ENCODE measurements around the gene ADAM12.

DNA sequence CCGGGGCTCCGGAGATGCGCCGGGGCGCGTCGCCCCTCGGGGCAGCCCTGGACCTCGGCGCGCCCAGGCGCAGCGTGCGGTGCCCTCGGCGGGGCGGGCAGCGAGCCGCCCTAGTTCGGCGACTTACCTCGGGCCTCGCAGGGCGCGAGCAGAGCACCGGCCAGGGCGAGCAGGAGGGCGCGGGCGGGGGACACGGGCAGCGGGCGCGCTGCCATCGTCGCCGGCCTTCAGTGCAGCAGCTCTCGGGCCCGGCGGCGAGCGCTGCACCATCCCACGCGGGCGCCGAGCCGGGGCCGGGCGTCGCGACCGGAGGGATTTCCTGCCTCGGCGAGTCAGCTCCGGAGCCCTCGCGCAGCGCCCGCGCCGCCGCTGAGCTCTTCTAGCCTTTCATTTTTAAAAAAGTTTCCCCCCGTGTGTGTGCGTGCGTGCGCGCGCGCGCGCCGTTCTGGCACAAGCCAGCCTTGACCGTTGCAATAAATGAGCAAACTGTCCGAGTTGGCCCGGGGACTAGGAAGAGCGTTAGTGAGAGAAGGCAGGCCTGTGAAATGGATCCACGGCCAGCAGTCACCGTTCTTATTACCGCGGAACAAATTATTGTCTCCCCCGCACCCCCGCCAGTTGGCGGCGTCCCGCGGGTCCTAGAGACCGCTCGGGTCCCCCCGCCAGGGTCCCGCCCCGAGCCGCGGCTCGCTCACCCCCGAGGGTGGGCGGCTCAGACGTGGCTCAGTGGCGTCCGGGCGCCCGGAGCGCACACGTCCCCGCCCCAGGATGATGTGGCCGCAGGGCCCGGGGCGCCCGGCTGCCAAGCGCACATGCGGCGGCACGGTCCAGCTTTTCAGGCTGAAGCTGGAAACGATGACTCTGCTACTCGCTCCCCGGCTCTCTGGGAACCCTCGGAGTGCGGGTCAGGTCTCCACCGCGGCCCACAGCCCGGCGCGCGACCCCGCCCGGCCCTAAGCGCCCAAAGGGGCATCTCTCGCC lies at the start of gene ADAM12:
- TF ChIP-seq SIN3A (IDR thresholded peaks at IDR 0.05; ENCODE audit: low read depth) (no peak), CTCF (IDR thresholded peaks at IDR 0.05 in 2 of 3, conservative IDR thresholded peaks at IDR 0.05 in 1 of 3; ENCODE audit: borderline replicate concordance in 1 of 3, insufficient read depth in 1 of 3, low read depth in 2 of 3, low read length in 2 of 3) (no peak), POLR2A (IDR thresholded peaks at IDR 0.05; ENCODE audit: borderline replicate concordance, extremely low read depth, insufficient read depth, insufficient read length) (no peak), POLR2AphosphoS5 (IDR thresholded peaks at IDR 0.05; ENCODE audit: low read depth, low read length) (no peak), ZNF274 (IDR thresholded peaks at IDR 0.05; ENCODE audit: low read depth, low read length) (no peak), ZBTB33 (IDR thresholded peaks at IDR 0.05; ENCODE audit: extremely low read depth, insufficient replicate concordance, low read length) (no peak), EZH2 (IDR thresholded peaks at IDR 0.05) (no peak), ATF3 (IDR thresholded peaks at IDR 0.05) (no peak)
